Esophagus muscularis mucosa (tissue), 3 donors: ENCODE results near the gene CDH1.

ENCODE experiments used
- POLR2A ChIP-seq: fragments of 450-650 bp; IDR thresholded peaks from one replicate; pipeline ENCODE4 v1.6.1; 2017; ENCODE audit warnings: antibody characterized with exemption, moderate library complexity, mild to moderate bottlenecking, low read depth
- TF ChIP-seq, protein P1 (sequence below), 3 experiments: fragments of 200-600 bp in 2 of 3; fragments of 450-650 bp in 1 of 3; sonication (generic) in 2 of 3; IDR thresholded peaks; one replicate each; pipeline ENCODE4 v1.5.1; 2017 to 2019; ENCODE audit warnings: antibody characterized with exemption in 3 of 3, mild to moderate bottlenecking in 2 of 3, moderate library complexity in 1 of 3

DNA sequence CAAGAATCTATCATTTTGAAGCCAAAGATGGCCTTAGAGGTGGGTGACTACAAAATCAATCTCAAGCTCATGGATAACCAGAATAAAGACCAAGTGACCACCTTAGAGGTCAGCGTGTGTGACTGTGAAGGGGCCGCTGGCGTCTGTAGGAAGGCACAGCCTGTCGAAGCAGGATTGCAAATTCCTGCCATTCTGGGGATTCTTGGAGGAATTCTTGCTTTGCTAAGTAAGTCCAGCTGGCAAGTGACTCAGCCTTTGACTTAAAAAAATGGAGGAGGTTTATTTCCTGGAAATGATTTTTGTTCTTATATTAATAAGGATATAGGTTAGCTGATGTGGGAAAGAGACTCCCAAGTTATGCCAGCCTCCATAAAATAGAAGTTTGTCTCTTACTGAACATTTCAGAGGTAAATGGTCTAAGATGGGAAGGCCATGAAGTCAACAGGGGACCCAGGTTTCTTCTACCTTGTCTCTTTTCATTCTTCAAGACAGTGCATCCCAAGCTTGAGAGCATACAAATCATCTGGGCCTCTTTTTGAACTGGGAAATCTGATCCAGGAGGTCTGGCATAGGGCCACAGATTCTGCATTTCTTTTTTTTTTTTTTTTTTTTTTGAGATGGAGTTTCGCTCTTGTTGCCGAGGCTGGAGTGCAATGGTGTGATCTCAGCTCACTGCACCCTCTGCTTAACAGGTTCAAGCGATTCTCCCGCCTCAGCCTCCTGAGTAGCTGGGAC, 86.5 kb downstream of the CDH1 start:
- TF ChIP-seq, protein P1, sequence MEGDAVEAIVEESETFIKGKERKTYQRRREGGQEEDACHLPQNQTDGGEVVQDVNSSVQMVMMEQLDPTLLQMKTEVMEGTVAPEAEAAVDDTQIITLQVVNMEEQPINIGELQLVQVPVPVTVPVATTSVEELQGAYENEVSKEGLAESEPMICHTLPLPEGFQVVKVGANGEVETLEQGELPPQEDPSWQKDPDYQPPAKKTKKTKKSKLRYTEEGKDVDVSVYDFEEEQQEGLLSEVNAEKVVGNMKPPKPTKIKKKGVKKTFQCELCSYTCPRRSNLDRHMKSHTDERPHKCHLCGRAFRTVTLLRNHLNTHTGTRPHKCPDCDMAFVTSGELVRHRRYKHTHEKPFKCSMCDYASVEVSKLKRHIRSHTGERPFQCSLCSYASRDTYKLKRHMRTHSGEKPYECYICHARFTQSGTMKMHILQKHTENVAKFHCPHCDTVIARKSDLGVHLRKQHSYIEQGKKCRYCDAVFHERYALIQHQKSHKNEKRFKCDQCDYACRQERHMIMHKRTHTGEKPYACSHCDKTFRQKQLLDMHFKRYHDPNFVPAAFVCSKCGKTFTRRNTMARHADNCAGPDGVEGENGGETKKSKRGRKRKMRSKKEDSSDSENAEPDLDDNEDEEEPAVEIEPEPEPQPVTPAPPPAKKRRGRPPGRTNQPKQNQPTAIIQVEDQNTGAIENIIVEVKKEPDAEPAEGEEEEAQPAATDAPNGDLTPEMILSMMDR (IDR thresholded peaks at IDR 0.05): no peak
- no peak for TF ChIP-seq POLR2A
